Rectal smooth muscle tissue (tissue), 1 donor: ENCODE results near the gene SP6.
A peak's percentile ranks its signal among the peaks of the same experiment; 100 is the strongest.

ENCODE experiments used
- H3K27ac ChIP-seq: one replicate; pipeline ENCODE4 v1.7.0; 2013; ENCODE audit warnings: low read depth, low read length, inconsistent platforms
- H3K27me3 ChIP-seq: one replicate; pipeline ENCODE4 v1.7.0; 2013; ENCODE audit warnings: low read length; ENCODE audit not compliant: control insufficient read depth, insufficient read depth
- H3K36me3 ChIP-seq: one replicate; pipeline ENCODE4 v1.7.0; 2013; ENCODE audit warnings: low read length; ENCODE audit not compliant: control insufficient read depth, insufficient read depth
- H3K4me1 ChIP-seq: one replicate; pipeline ENCODE4 v1.7.0; 2013; ENCODE audit warnings: low read length; ENCODE audit not compliant: control insufficient read depth, insufficient read depth
- H3K4me3 ChIP-seq: one replicate; pipeline ENCODE4 v1.7.0; 2013; ENCODE audit warnings: low read length
- H3K9ac ChIP-seq: one replicate; pipeline ENCODE4 v1.7.0; 2013; ENCODE audit warnings: low read length

Gene SP6

GRCh38 chr17:47850692-47851573, at the start of gene SP6:
TSS of gene SP6 (minus strand) at chr17:47851163. CDS start at chr17:47848429, 2,734 bp downstream.
- Histone ChIP-seq H3K27ac (no peak within 1 kb of the TSS), H3K36me3 (no peaks in the 10 kb centered on the region), H3K9ac (no peak within 1 kb of the TSS), H3K27me3 (peaks cover 41% of the 10 kb centered on the region), H3K4me3 (peak within 1 kb of the TSS; percentile 49), H3K4me1 (no peaks in the 10 kb centered on the region)

DNA sequence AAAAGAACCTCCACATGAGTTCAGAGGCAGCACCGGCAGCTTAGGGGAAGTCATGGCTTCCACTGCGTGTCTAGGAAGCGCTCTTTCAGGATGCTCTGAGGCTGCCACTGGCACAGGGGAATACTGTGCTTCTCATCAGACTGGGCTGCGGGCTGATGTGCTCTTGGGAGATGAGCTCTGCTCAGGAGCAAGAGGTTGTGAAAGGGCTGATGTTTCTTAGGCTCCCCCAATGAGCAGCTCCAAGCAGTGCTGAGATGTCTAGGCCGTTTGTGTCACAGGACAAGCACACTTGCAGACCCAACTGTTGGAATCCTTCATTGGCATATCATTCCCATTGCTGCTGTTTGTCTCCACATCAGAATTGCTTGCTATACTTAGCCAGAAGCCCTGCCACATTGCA, 48.7 kb upstream of the SP6 start:
- H3K27ac ChIP-seq, result no peak overlapping the region
- H3K4me1 ChIP-seq, result peaks cover 17% of the 10 kb centered on the region
- no peaks in the 10 kb centered on the region for H3K27me3 ChIP-seq
- no peak overlapping the region for H3K9ac ChIP-seq
- H3K4me3 ChIP-seq, result no peak overlapping the region
- no peaks in the 10 kb centered on the region for H3K36me3 ChIP-seq

GRCh38 chr17:47898241-47898640, 47.3 kb upstream of the SP6 start:
- Histone ChIP-seq H3K4me3 (no peak overlapping the region), H3K9ac (no peak overlapping the region), H3K4me1 (peaks cover 12% of the 10 kb centered on the region), H3K27me3 (no peaks in the 10 kb centered on the region), H3K36me3 (no peaks in the 10 kb centered on the region), H3K27ac (peak overlapping the region; percentile 12)

DNA sequence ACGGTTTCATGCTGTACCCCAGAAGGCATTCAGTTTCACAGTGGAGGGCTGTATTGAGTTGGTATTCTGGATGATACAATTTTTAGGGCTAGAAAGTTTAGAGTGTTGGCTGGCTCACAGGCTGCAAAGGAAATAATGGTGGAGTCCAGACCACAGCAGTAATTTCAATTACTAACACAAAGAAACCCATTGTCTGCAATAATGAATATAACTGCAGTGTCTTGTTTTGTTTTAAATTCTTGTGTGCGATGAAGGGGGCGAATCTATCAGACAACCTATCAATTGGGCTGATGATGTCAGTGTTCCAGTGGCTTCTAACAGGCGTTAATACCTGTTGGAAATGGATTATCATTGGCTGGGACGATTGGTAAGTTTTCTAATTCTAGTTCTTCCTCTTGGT, 46.6 kb upstream of the SP6 start:
- peak overlapping the region; percentile 98 for H3K27ac ChIP-seq
- H3K4me1 ChIP-seq, result peaks cover 12% of the 10 kb centered on the region
- H3K9ac ChIP-seq, result no peak overlapping the region
- H3K36me3 ChIP-seq, result no peaks in the 10 kb centered on the region
- H3K4me3 ChIP-seq, result peak overlapping the region; percentile 97
- H3K27me3 ChIP-seq, result no peaks in the 10 kb centered on the region

GRCh38 chr17:47896672-47897490, 45.9 kb upstream of the SP6 start:
- Histone ChIP-seq H3K27me3 (no peaks in the 10 kb centered on the region), H3K4me1 (peaks cover 12% of the 10 kb centered on the region), H3K36me3 (no peaks in the 10 kb centered on the region), H3K27ac (peak overlapping the region; percentile 98), H3K4me3 (peak overlapping the region; percentile 97), H3K9ac (peak overlapping the region; percentile 96)

DNA sequence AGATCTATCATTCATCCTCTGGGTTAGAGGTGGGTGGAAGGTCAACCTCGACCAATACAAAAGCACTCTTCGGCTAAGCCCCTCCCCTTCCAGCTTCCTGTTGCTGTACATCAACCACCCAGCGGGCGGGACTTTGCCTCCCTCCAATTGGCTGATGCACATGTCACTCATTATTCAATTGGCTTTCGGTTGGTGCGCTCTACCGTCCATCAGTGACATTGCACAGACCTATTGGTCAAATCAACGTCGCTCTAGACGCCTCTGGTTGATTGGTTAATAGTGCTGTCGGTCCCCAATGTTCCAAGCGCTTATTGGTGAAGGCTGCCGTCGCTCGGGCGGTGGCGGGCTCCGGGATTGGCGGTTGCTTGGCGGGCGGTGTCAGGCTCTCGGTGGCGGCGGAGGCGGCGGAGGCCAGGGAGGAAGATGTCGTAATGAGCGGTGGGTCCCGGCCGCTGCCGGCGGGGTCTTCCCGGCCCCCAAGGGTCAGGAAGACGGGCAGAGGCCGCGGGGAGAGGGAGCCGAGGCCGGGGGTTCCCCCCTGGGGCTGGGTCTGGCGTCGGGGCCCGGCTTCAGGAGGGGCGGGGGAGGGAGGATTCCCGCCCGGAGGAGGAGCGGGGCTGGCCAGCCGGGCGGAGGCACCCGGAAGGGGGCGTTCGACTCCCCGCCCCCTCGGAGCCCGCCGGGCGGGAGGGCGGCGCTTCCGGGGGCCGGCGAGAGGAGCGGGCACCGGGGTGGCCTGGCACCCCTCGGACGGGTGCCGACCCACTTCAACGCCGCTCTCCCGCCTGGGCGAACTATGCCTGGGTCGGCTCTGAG, 45.1 kb upstream of the SP6 start, which contains the start of gene SP2:
SP2 (plus strand) TSS at position 381 of the 816 bp plus-strand sequence; CDS start at position 432, 51 bp downstream.
- Histone ChIP-seq H3K27me3 (no peaks in the 10 kb centered on the region), H3K4me1 (peaks cover 12% of the 10 kb centered on the region), H3K9ac (peak within 1 kb of the TSS; percentile 96), H3K27ac (peak within 1 kb of the TSS; percentile 98), H3K36me3 (no peaks in the 10 kb centered on the region), H3K4me3 (peak within 1 kb of the TSS; percentile 97)

DNA sequence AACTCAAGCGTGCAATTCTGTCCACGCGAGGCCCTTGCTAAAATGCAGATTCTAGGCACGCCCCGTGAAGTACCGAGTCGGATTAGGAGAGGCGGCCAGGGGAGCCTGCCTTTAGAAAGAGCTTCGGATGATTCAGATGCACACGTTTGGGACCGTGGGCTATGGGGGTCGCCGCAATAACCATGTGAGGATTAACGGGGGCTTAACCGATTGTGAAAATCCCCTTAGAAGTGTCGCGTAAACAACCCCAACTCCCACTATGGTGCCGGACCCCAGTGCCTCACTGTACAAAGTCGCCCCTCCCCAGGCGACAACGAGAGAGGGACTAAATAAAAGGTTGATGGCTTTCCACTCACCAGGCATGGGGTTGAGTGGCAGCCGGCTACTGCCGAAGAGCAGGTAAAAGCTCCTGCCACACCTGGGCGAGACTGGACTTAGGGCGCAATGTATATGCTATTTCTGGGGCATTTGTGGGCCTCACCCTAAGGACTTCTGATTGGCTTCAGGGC, 44.4 kb upstream of the SP6 start:
- Histone ChIP-seq H3K27ac (peak overlapping the region; percentile 96), H3K9ac (peak overlapping the region; percentile 84), H3K27me3 (no peaks in the 10 kb centered on the region), H3K36me3 (no peaks in the 10 kb centered on the region), H3K4me3 (peak overlapping the region; percentile 88), H3K4me1 (peaks cover 12% of the 10 kb centered on the region)

DNA sequence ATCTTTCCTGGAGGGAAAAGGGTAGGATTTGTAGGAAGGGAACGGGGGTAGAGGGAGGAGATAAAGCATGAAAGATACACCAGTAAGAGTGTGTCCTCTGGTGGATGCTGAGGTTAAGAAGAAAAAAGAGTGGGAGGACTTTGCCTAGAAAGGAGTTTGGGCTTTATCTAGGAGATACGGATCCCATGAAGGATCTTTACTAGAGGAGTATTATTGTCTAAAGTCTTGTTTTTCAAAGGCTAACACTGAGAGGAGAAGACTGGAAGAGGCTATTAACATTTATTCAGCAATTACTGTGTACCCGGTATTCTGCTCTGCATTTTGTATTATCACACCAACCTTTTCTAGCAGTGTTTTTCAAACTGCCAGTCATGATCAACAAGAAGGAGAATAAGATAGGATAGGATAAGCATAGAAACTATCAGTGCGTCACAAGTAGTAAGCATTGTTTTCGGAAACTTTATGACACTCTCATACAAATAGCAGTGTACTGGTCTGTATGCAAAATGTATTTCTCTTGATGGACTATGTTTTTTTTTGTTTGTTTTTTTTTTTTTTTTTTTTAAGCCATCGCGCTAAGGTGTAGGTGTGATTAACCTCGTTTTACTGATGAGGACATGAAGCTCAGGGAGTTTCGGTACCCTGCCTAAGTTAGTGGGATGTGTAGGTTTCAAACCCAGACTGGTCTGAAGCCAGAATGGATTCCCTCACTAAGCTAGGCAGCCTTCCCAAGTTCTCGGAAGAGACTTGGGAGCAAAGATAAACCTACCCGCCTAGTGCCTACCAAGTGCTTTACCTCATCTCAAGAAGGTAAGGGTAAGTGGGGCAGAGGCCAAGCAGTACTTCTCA, 43.8 kb upstream of the SP6 start:
- Histone ChIP-seq H3K4me1 (peaks cover 12% of the 10 kb centered on the region), H3K9ac (peak overlapping the region; percentile 84), H3K27ac (peak overlapping the region; percentile 96), H3K27me3 (no peaks in the 10 kb centered on the region), H3K36me3 (no peaks in the 10 kb centered on the region), H3K4me3 (peak overlapping the region; percentile 88)

GRCh38 chr17:47891545-47892088, 40.7 kb upstream of the SP6 start:
- Histone ChIP-seq H3K4me3 (no peak overlapping the region), H3K9ac (no peak overlapping the region), H3K27ac (no peak overlapping the region), H3K36me3 (no peaks in the 10 kb centered on the region), H3K4me1 (peaks cover 2% of the 10 kb centered on the region), H3K27me3 (no peaks in the 10 kb centered on the region)

- Histone ChIP-seq H3K36me3 (no peaks in the 10 kb centered on the region), H3K9ac (no peak overlapping the region), H3K4me3 (no peak overlapping the region), H3K4me1 (peaks cover under 1% of the 10 kb centered on the region), H3K27ac (no peak overlapping the region), H3K27me3 (no peaks in the 10 kb centered on the region)
Measured at GRCh38 chr17:47889734-47890529, 39.0 kb upstream of the SP6 start.
